Liver (tissue), 9 donors: ENCODE results near the gene SASH1. TPM values are rescaled to one million over a fixed set of nuclear protein-coding genes. Genes with fewer than 3 reads are reported as not detected.

Experiments
- DNase-seq: peaks from one replicate; pipeline ENCODE4 v3.0.0-alpha.2; 2017; ENCODE audit warnings: low spot score
- H3K27ac ChIP-seq, 2 donors: one replicate each; pipeline ENCODE4 v1.7.0; 2013; ENCODE audit warnings: inconsistent platforms in 2 of 2, low read length in 2 of 2, control low read depth in 1 of 2, low read depth in 1 of 2, mild to moderate bottlenecking in 1 of 2
- H3K27me3 ChIP-seq, 4 donors: one replicate each; pipeline versions ENCODE4 v1.6.1 to v1.7.0; 2013; ENCODE audit warnings: low read length in 3 of 4, inconsistent platforms in 1 of 4, mild to moderate bottlenecking in 1 of 4, moderate library complexity in 1 of 4; ENCODE audit not compliant: control insufficient read depth in 4 of 4, insufficient read depth in 4 of 4
- H3K36me3 ChIP-seq, 4 donors: one replicate each; pipeline versions ENCODE4 v1.6.1 to v1.7.0; 2013; ENCODE audit warnings: low read length in 3 of 4, mild to moderate bottlenecking in 3 of 4, low read depth in 1 of 4, moderate library complexity in 1 of 4; ENCODE audit not compliant: control insufficient read depth in 4 of 4, insufficient read depth in 3 of 4
- H3K4me1 ChIP-seq, 4 donors: one replicate each; pipeline versions ENCODE4 v1.6.1 to v1.7.0; 2013; ENCODE audit warnings: low read length in 3 of 4, mild to moderate bottlenecking in 3 of 4, moderate library complexity in 1 of 4; ENCODE audit not compliant: control insufficient read depth in 4 of 4, insufficient read depth in 4 of 4
- H3K4me3 ChIP-seq, 3 donors: one replicate each; pipeline versions ENCODE4 v1.6.1 to v1.7.0; 2013; ENCODE audit warnings: low read length in 3 of 3, control low read depth in 1 of 3, low read depth in 1 of 3, mild to moderate bottlenecking in 1 of 3
- H3K9ac ChIP-seq, 2 donors: one replicate each; pipeline ENCODE4 v1.7.0; 2013; ENCODE audit warnings: low read length in 2 of 2, mild to moderate bottlenecking in 2 of 2, moderate library complexity in 2 of 2, control low read depth in 1 of 2, low read depth in 1 of 2
- H3K9me3 ChIP-seq, 4 donors: one replicate each; pipeline versions ENCODE4 v1.6.1 to v1.7.0; 2013; ENCODE audit warnings: low read length in 3 of 4; ENCODE audit not compliant: control insufficient read depth in 4 of 4
- ATF3 ChIP-seq: IDR thresholded peaks from 2 replicates; pipeline ENCODE4 v1.6.1; 2016; ENCODE audit warnings: antibody characterized with exemption
- EGR1 ChIP-seq, 2 donors: IDR thresholded peaks; 2 replicates each; pipeline ENCODE4 v1.6.1; 2016 to 2018; ENCODE audit warnings: antibody characterized with exemption in 2 of 2, low read depth in 2 of 2
- FOXA1 ChIP-seq: IDR thresholded peaks from 2 replicates; pipeline ENCODE4 v1.6.1; 2016; ENCODE audit warnings: antibody characterized with exemption
- FOXA2 ChIP-seq: IDR thresholded peaks from 2 replicates; pipeline ENCODE4 v1.6.1; 2016; ENCODE audit warnings: antibody characterized with exemption
- GABPA ChIP-seq, 2 donors: IDR thresholded peaks in 1 of 2; conservative IDR thresholded peaks in 1 of 2; 2 replicates each; pipeline ENCODE4 v1.6.1; 2016; ENCODE audit warnings: antibody characterized with exemption in 2 of 2, mild to moderate bottlenecking in 1 of 2, moderate library complexity in 1 of 2
- HNF4A ChIP-seq, 2 donors: conservative IDR thresholded peaks; 2 replicates each; pipeline ENCODE4 v1.6.1; 2016; ENCODE audit warnings: antibody characterized with exemption in 2 of 2, mild to moderate bottlenecking in 2 of 2
- HNF4G ChIP-seq: IDR thresholded peaks from 2 replicates; pipeline ENCODE4 v1.6.1; 2016; ENCODE audit warnings: antibody characterized with exemption
- JUND ChIP-seq, 2 donors: IDR thresholded peaks; 2 replicates each; pipeline ENCODE4 v1.6.1; 2016; ENCODE audit warnings: antibody characterized with exemption in 2 of 2
- MAX ChIP-seq: IDR thresholded peaks from 2 replicates; pipeline ENCODE4 v1.6.1; 2016; ENCODE audit warnings: antibody characterized with exemption
- NR2F2 ChIP-seq: IDR thresholded peaks from 2 replicates; pipeline ENCODE4 v1.6.1; 2016; ENCODE audit warnings: antibody characterized with exemption
- RAD21 ChIP-seq, 2 donors: IDR thresholded peaks; 2 replicates each; pipeline ENCODE4 v1.6.1; 2016; ENCODE audit warnings: antibody characterized with exemption in 2 of 2, mild to moderate bottlenecking in 2 of 2
- REST ChIP-seq: IDR thresholded peaks from 2 replicates; pipeline ENCODE4 v1.6.1; 2016; ENCODE audit warnings: antibody characterized with exemption, mild to moderate bottlenecking
- RXRA ChIP-seq, 2 donors: IDR thresholded peaks; 2 replicates each; pipeline ENCODE4 v1.6.1; 2017 to 2018; ENCODE audit warnings: antibody characterized with exemption in 2 of 2, mild to moderate bottlenecking in 1 of 2
- SP1 ChIP-seq: IDR thresholded peaks from 2 replicates; pipeline ENCODE4 v1.6.1; 2018; ENCODE audit warnings: antibody characterized with exemption, mild to moderate bottlenecking
- TAF1 ChIP-seq: conservative IDR thresholded peaks from 2 replicates; pipeline ENCODE4 v1.6.1; 2016; ENCODE audit warnings: antibody characterized with exemption, mild to moderate bottlenecking
- YY1 ChIP-seq: IDR thresholded peaks from 2 replicates; pipeline ENCODE4 v1.6.1; 2016; ENCODE audit warnings: antibody characterized with exemption, mild to moderate bottlenecking
- ZBTB33 ChIP-seq: IDR thresholded peaks from 2 replicates; pipeline ENCODE4 v1.6.1; 2016; ENCODE audit warnings: antibody characterized with exemption
- WGBS: extraction: QIAGEN DNeasy Blood & Tissue Kit; methylation state at CpG from one replicate; pipeline ENCODE4 v1.1.7; 2013; 5-methylcytosine and 5-hydroxymethylcytosine counted together
- polyA plus RNA-seq, 2 donors: library from polyadenylated mRNA; stranded (reverse) in 1 of 2; unstranded in 1 of 2; fragments of 200-250 nt in 1 of 2; fragments of >200 nt in 1 of 2; fragmentation: Nextera tagmentation in 1 of 2; extraction: Ambion mirVana in 1 of 2; gene quantifications; one replicate each; pipeline versions ENCODE4 v1.2.1 to v1.2.3, GENCODE V29; 2013 to 2015
- total RNA-seq, 2 donors: library from RNA; depleted of rRNA; stranded (reverse); fragments of >200 nt; gene quantifications; one replicate each; pipeline ENCODE4 v1.2.3, GENCODE V29; 2014
- donor health status: healthy.
- donor health status: healthy.
- donor health status: healthy.
- donor health status: healthy.
- donor health status: healthy.

SASH1 gene
- total and polyA plus RNA-seq, 4 donors: 3.5 to 16.4 (median 7.6) TPM

GRCh38 chr6:148590883-148591282 is 248.2 kb downstream of the SASH1 start:
- Histone ChIP-seq H3K27ac (no peak overlapping the region), H3K4me1 (no peaks in the 10 kb centered on the region), H3K4me3 (no peak overlapping the region), H3K9ac (no peak overlapping the region), H3K9me3 (no peaks in the 10 kb centered on the region), H3K36me3 (no peaks in the 10 kb centered on the region), H3K27me3 (no peaks in the 10 kb centered on the region)
- no peak for TF ChIP-seq REST
- no peak for TF ChIP-seq NR2F2
- no peak for TF ChIP-seq ATF3
- no peak for TF ChIP-seq ZBTB33
- no peak for TF ChIP-seq EGR1 (IDR thresholded peaks at IDR 0.05; ENCODE audit: low read depth in 2 of 2)
- TF ChIP-seq SP1: no peak
- TF ChIP-seq FOXA1: no peak
- no peak for TF ChIP-seq RAD21 (IDR thresholded peaks at IDR 0.05)
- no peak for TF ChIP-seq YY1
- TF ChIP-seq FOXA2: no peak
- DNase-seq: no peak
- WGBS: 88% methylated on average over 6 of the region's 6 CpGs

- no peaks in the 10 kb centered on the region for H3K4me1 ChIP-seq
- no peak for DNase-seq
- H3K27ac ChIP-seq: no peak overlapping the region
- TF ChIP-seq GABPA (IDR thresholded peaks at IDR 0.05 in 1 of 2, conservative IDR thresholded peaks at IDR 0.05 in 1 of 2) (no peak), ATF3 (no peak), FOXA2 (no peak), RAD21 (IDR thresholded peaks at IDR 0.05) (no peak), JUND (IDR thresholded peaks at IDR 0.05) (no peak), SP1 (no peak), MAX (no peak), HNF4G (no peak), EGR1 (IDR thresholded peaks at IDR 0.05; ENCODE audit: low read depth in 2 of 2) (no peak), TAF1 (no peak), NR2F2 (no peak), RXRA (IDR thresholded peaks at IDR 0.05) (no peak), YY1 (no peak), HNF4A (conservative IDR thresholded peaks at IDR 0.05) (no peak)
- no peaks in the 10 kb centered on the region for H3K36me3 ChIP-seq
- no peaks in the 10 kb centered on the region for H3K9me3 ChIP-seq
- H3K4me3 ChIP-seq: no peak overlapping the region
- H3K9ac ChIP-seq: no peak overlapping the region
- H3K27me3 ChIP-seq: no peaks in the 10 kb centered on the region
These were observed 249.0 kb downstream of the SASH1 start for GRCh38 chr6:148591656-148592055.
